ENCODE measurements around the gene DOP1B.
A peak's percentile ranks its signal among the peaks of the same experiment; 100 is the strongest.
"Not testable (repeated sequence)": the region's sequence is repeated elsewhere in the genome, so short reads cannot be mapped to it uniquely, and the experiment has no call there.

DOP1B gene

GRCh38 chr21:36141513-36141925 lies 15.1 kb upstream of the DOP1B start:
- DNase-seq, result peak; percentile 93

- not testable (repeated sequence) for DNase-seq
These were observed 12.4 kb upstream of the DOP1B start for GRCh38 chr21:36144233-36144632.

- DNase-seq, result peak; percentile 57
These were observed 11.4 kb upstream of the DOP1B start for GRCh38 chr21:36145259-36145658.

- DNase-seq, result no peak
These were observed 8.7 kb upstream of the DOP1B start for GRCh38 chr21:36147911-36148310.

GRCh38 chr21:36148886-36149285 lies 7.7 kb upstream of the DOP1B start:
- no peak for DNase-seq

GRCh38 chr21:36149788-36150711 lies 6.6 kb upstream of the DOP1B start:
- DNase-seq, result peak; percentile 23

- DNase-seq, result peak; percentile 15
These were observed 853 bp upstream of the DOP1B start for GRCh38 chr21:36155603-36156338.

GRCh38 chr21:36156339-36156814 lies 247 bp upstream of the DOP1B start:
- DNase-seq, result peak; percentile 99

GRCh38 chr21:36159356-36159921 lies 2.8 kb downstream of the DOP1B start:
- DNase-seq, result no peak

- DNase-seq, result no peak
These were observed 4.2 kb downstream of the DOP1B start for GRCh38 chr21:36160850-36161178.

- no peak for DNase-seq
These were observed 6.0 kb downstream of the DOP1B start for GRCh38 chr21:36162631-36163030.

GRCh38 chr21:36163750-36164741 lies 7.4 kb downstream of the DOP1B start:
- no peak for DNase-seq

- DNase-seq, result no peak
These were observed 8.7 kb downstream of the DOP1B start for GRCh38 chr21:36165356-36165755.

- DNase-seq, result no peak
These were observed 10.1 kb downstream of the DOP1B start for GRCh38 chr21:36166705-36167104.

GRCh38 chr21:36167541-36167940 lies 10.9 kb downstream of the DOP1B start:
- DNase-seq, result no peak

GRCh38 chr21:36169470-36170128 lies 13.0 kb downstream of the DOP1B start:
- DNase-seq, result no peak

- no peak for DNase-seq
These were observed 14.2 kb downstream of the DOP1B start for GRCh38 chr21:36170823-36171222.

- DNase-seq, result no peak
These were observed 14.7 kb downstream of the DOP1B start for GRCh38 chr21:36171336-36171735.

- DNase-seq, result no peak
These were observed 15.2 kb downstream of the DOP1B start for GRCh38 chr21:36171741-36172331.

- DNase-seq, result no peak
These were observed 18.2 kb downstream of the DOP1B start for GRCh38 chr21:36174780-36175179.
